Measurements from ENCODE around the gene MEI4. TPM values are rescaled to one million over a fixed set of nuclear protein-coding genes. Genes with fewer than 3 reads are reported as not detected.
"Not testable (repeated sequence)": the region's sequence is repeated elsewhere in the genome, so short reads cannot be mapped to it uniquely, and the experiment has no call there.

Gene MEI4
- total RNA-seq, 1 experiment from 2014 or later = not detected

- DNase-seq (ENCODE audit: low read depth, low spot score); H3K9ac ChIP-seq (ENCODE audit: low read length); H3K9me3 ChIP-seq (ENCODE audit: control insufficient read depth in 1 of 2, insufficient read depth in 1 of 2, low read depth in 1 of 2, low read length in 2 of 2); H3K27me3 ChIP-seq (ENCODE audit: insufficient read depth, low read length); H3K36me3 ChIP-seq (ENCODE audit: control insufficient read depth in 1 of 2, insufficient read depth in 2 of 2, low read length in 2 of 2); RAD21 ChIA-PET (ENCODE audit: low non-redundant PET in 1 of 2, low total read pairs in 2 of 2, uncharacterized antibody in 2 of 2, unreplicated experiment in 2 of 2); BruUV-seq (replicated peaks); CTCF ChIA-PET; intact Hi-C loops (cut with micrococcal nuclease); H3K27ac ChIP-seq (ENCODE audit: low read depth, low read length); POLR2A ChIA-PET; H3K79me2 ChIP-seq (ENCODE audit: insufficient read depth, low read length); H2AFZ ChIP-seq (ENCODE audit: low read depth, low read length, poor library complexity, severe bottlenecking); H3K4me2 ChIP-seq (ENCODE audit: low read length); H4K20me1 ChIP-seq (ENCODE audit: insufficient read depth); H3K4me3 ChIP-seq (replicated peaks in 1 of 2; ENCODE audit: low read depth in 1 of 2, low read length in 2 of 2); H3K4me1 ChIP-seq (ENCODE audit: control insufficient read depth in 1 of 2, insufficient read depth in 2 of 2, low read length in 2 of 2); H3K9me2 ChIP-seq (ENCODE audit: insufficient read depth); ATAC-seq: not testable (repeated sequence)
Measured at GRCh38 chr6:77700095-77700494, 47.3 kb downstream of the MEI4 start.

- TF ChIP-seq CBX3 (IDR thresholded peaks at IDR 0.05; ENCODE audit: low read depth) (no peak), RAD21 (IDR thresholded peaks at IDR 0.05; ENCODE audit: low read depth) (peak; percentile 20; the same call in 1 of the 2 replicates), MAX (IDR thresholded peaks at IDR 0.05) (no peak), CTCF (IDR thresholded peaks at IDR 0.05 in 2 of 3, conservative IDR thresholded peaks at IDR 0.05 in 1 of 3; ENCODE audit: borderline replicate concordance in 1 of 3, insufficient read depth in 1 of 3, low read depth in 2 of 3, low read length in 2 of 3) (peak in 2 of 3 experiments; percentile 20 to 32; a peak in 2 of 6 replicates), POLR2AphosphoS5 (IDR thresholded peaks at IDR 0.05; ENCODE audit: low read depth, low read length) (no peak), JUND (IDR thresholded peaks at IDR 0.05) (no peak), EZH2phosphoT487 (IDR thresholded peaks at IDR 0.05; ENCODE audit: borderline replicate concordance) (no peak), REST (IDR thresholded peaks at IDR 0.05; ENCODE audit: low read depth) (no peak), YY1 (IDR thresholded peaks at IDR 0.05; ENCODE audit: extremely low read depth, insufficient replicate concordance, low read depth, low read length) (no peak), CEBPB (IDR thresholded peaks at IDR 0.05; ENCODE audit: low read depth) (no peak), SRF (IDR thresholded peaks at IDR 0.05; ENCODE audit: low read depth) (no peak), ZFX (IDR thresholded peaks at IDR 0.05) (no peak)
- peak; percentile 62 for ATAC-seq
- H3K27ac ChIP-seq (ENCODE audit: low read depth, low read length) = no peak overlapping the region
Measured at GRCh38 chr6:77707603-77708002, 54.8 kb downstream of the MEI4 start.

More at GRCh38 chr6:77707603-77708002, 54.8 kb downstream of the MEI4 start:
- Histone ChIP-seq H3K4me2 (ENCODE audit: low read length) (no peak overlapping the region), H3K9ac (ENCODE audit: low read length) (no peak overlapping the region), H2AFZ (ENCODE audit: low read depth, low read length, poor library complexity, severe bottlenecking) (no peak overlapping the region), H3K9me3 (ENCODE audit: control insufficient read depth in 1 of 2, insufficient read depth in 1 of 2, low read depth in 1 of 2, low read length in 2 of 2) (no peaks in the 10 kb centered on the region), H3K9me2 (ENCODE audit: insufficient read depth) (no peaks in the 10 kb centered on the region), H3K79me2 (ENCODE audit: insufficient read depth, low read length) (no peaks in the 10 kb centered on the region), H4K20me1 (ENCODE audit: insufficient read depth) (no peaks in the 10 kb centered on the region), H3K4me1 (ENCODE audit: control insufficient read depth in 1 of 2, insufficient read depth in 2 of 2, low read length in 2 of 2) (no peaks in the 10 kb centered on the region), H3K4me3 (replicated peaks in 1 of 2; ENCODE audit: low read depth in 1 of 2, low read length in 2 of 2) (no peak overlapping the region), H3K36me3 (ENCODE audit: control insufficient read depth in 1 of 2, insufficient read depth in 2 of 2, low read length in 2 of 2) (no peaks in the 10 kb centered on the region), H3K27me3 (ENCODE audit: insufficient read depth, low read length) (no peaks in the 10 kb centered on the region)
- POLR2A ChIA-PET = no interaction called here
- RAD21 ChIA-PET (ENCODE audit: low non-redundant PET in 1 of 2, low total read pairs in 2 of 2, uncharacterized antibody in 2 of 2, unreplicated experiment in 2 of 2) = no interaction called here
- BruUV-seq (replicated peaks) = no TSS peak
- DNase-seq (ENCODE audit: low read depth, low spot score) = no peak
- intact Hi-C loops (cut with micrococcal nuclease) = no loop called here
- CTCF ChIA-PET = no interaction called here

All from HCT116 (cell line).